Ishikawa (cell line): ENCODE results near the gene BACE2.

Experiments
- FOXM1 ChIP-seq: IDR thresholded peaks from 2 replicates; pipeline ENCODE4 v1.6.1; 2012; ENCODE audit warnings: low read depth, borderline replicate concordance
- MAX ChIP-seq: IDR thresholded peaks from 2 replicates; pipeline ENCODE4 v1.6.1; 2012

GRCh38 chr21:41290106-41290799, 122.3 kb downstream of the BACE2 start:
- no peak for TF ChIP-seq MAX
- TF ChIP-seq FOXM1 = no peak
